Measurements from ENCODE around the gene ESF1.

The ESF1 gene

DNA sequence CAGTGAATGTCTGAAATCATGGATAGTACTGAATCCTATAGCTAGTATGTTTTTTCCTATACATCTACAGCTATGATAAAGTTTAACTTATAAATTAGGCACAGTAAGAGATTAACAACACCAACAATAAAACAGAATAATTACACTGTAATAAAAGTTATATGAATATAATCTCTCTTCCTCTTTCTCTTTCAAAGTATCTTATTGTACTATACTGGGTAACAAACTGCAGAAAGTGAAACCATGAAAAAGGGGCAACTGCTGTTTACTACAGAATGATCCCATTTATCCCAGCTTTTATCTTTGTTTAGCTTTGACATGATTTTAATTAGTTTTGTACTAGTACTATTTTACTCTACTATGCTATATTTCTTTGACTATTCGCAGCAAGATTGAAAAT is 25.8 kb downstream of the ESF1 start:
- Histone ChIP-seq H3K27ac (ENCODE audit: extremely low read depth, low read depth, low read length) (no peak overlapping the region), H3K4me1 (ENCODE audit: control insufficient read depth, insufficient read depth, low read length) (no peaks in the 10 kb centered on the region), H3K36me3 (ENCODE audit: control insufficient read depth in 2 of 2, insufficient read depth in 1 of 2, low read length in 2 of 2) (peaks cover 15 to 72% of the 10 kb centered on the region in 2 experiments), H3K9me3 (ENCODE audit: control insufficient read depth, insufficient read depth, low read depth, low read length) (no peaks in the 10 kb centered on the region), H3K4me3 (ENCODE audit: low read depth, low read length) (no peak overlapping the region)
- CTCF ChIA-PET: interaction anchor here (0.6 kb wide), 1 partner anchor 291 kb away, joined by 7 read pairs; no protein-coding TSS in a partner anchor
- POLR2A ChIA-PET: no interaction called here
- TF ChIP-seq ZNF621 (tag by site-specific recombination; IDR thresholded peaks at IDR 0.05) (no peak), KLF7 (tag by site-specific recombination; IDR thresholded peaks at IDR 0.05; ENCODE audit: borderline replicate concordance) (no peak), KLF9 (tag by site-specific recombination; IDR thresholded peaks at IDR 0.05; ENCODE audit: low read depth) (no peak)

DNA sequence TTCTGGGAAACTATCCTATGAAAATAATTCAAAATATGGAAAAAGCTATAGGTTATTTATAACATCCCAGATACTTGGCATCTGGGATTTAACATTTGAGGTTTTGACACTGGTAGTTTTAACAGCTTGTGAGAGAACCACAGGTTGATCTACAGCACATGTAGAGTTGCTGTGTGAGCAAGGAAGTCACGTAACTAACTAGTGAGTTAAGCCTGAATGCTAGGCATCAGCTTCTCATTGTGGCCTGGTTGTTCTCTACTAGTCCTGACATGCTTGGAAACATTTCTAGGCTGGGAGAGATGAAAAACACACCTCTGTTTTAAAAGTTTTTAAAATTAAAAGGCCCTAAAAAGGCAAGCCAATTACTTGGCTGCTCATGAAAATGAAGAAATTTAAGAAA is 28.2 kb downstream of the ESF1 start:
- H3K27ac ChIP-seq (ENCODE audit: extremely low read depth, low read depth, low read length): no peak overlapping the region
- POLR2A ChIA-PET: no interaction called here
- H3K4me3 ChIP-seq (ENCODE audit: low read depth, low read length): no peak overlapping the region
- H3K4me1 ChIP-seq (ENCODE audit: control insufficient read depth, insufficient read depth, low read length): no peaks in the 10 kb centered on the region
- TF ChIP-seq, protein P1, sequence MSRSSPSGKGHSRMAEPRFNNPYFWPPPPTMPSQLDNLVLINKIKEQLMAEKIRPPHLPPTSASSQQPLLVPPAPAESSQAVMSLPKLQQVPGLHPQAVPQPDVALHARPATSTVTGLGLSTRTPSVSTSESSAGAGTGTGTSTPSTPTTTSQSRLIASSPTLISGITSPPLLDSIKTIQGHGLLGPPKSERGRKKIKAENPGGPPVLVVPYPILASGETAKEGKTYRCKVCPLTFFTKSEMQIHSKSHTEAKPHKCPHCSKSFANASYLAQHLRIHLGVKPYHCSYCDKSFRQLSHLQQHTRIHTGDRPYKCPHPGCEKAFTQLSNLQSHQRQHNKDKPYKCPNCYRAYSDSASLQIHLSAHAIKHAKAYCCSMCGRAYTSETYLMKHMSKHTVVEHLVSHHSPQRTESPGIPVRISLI (tag by site-specific recombination; IDR thresholded peaks at IDR 0.05): no peak
- TF ChIP-seq, protein P2, sequence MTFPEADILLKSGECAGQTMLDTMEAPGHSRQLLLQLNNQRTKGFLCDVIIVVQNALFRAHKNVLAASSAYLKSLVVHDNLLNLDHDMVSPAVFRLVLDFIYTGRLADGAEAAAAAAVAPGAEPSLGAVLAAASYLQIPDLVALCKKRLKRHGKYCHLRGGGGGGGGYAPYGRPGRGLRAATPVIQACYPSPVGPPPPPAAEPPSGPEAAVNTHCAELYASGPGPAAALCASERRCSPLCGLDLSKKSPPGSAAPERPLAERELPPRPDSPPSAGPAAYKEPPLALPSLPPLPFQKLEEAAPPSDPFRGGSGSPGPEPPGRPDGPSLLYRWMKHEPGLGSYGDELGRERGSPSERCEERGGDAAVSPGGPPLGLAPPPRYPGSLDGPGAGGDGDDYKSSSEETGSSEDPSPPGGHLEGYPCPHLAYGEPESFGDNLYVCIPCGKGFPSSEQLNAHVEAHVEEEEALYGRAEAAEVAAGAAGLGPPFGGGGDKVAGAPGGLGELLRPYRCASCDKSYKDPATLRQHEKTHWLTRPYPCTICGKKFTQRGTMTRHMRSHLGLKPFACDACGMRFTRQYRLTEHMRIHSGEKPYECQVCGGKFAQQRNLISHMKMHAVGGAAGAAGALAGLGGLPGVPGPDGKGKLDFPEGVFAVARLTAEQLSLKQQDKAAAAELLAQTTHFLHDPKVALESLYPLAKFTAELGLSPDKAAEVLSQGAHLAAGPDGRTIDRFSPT (tag by site-specific recombination; IDR thresholded peaks at IDR 0.05): no peak
- TF ChIP-seq, protein P3, sequence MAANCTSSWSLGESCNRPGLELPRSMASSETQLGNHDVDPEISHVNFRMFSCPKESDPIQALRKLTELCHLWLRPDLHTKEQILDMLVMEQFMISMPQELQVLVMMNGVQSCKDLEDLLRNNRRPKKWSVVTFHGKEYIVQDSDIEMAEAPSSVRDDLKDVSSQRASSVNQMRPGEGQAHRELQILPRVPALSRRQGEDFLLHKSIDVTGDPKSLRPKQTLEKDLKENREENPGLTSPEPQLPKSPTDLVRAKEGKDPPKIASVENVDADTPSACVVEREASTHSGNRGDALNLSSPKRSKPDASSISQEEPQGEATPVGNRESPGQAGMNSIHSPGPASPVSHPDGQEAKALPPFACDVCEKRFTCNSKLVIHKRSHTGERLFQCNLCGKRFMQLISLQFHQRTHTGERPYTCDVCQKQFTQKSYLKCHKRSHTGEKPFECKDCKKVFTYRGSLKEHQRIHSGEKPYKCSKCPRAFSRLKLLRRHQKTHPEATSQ (tag by site-specific recombination; IDR thresholded peaks at IDR 0.05): no peak
- H3K9me3 ChIP-seq (ENCODE audit: control insufficient read depth, insufficient read depth, low read depth, low read length): no peaks in the 10 kb centered on the region
- peaks cover 6 to 67% of the 10 kb centered on the region in 2 experiments for H3K36me3 ChIP-seq (ENCODE audit: control insufficient read depth in 2 of 2, insufficient read depth in 1 of 2, low read length in 2 of 2)
- CTCF ChIA-PET: interaction anchor here (0.8 kb wide), 1 partner anchor 15 kb away, joined by 3 read pairs; no protein-coding TSS in a partner anchor

DNA sequence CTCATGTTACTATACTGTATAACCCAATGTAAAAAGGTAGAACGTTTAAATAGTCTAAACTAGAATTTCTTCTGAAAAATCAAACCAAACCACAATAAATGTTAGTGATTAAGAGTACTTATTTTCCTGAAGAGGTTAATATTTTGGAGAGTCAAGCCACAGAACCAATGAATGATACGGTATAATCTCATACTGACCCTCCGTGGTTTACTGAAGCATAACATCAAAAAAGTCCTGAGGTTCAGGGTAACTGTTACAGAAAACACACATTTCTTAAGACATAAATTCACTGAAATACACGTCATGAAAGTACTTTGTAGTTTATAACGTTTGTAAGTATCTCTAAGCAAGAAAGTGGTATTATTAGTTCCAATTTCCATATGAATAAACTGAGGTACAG is 28.9 kb downstream of the ESF1 start:
- Histone ChIP-seq H3K4me1 (ENCODE audit: control insufficient read depth, insufficient read depth, low read length) (no peaks in the 10 kb centered on the region), H3K36me3 (ENCODE audit: control insufficient read depth in 2 of 2, insufficient read depth in 1 of 2, low read length in 2 of 2) (peaks cover 6 to 69% of the 10 kb centered on the region in 2 experiments), H3K9me3 (ENCODE audit: control insufficient read depth, insufficient read depth, low read depth, low read length) (no peaks in the 10 kb centered on the region), H3K4me3 (ENCODE audit: low read depth, low read length) (no peak overlapping the region), H3K27ac (ENCODE audit: extremely low read depth, low read depth, low read length) (no peak overlapping the region)
- TF ChIP-seq ZNF433 (tag by site-specific recombination; IDR thresholded peaks at IDR 0.05; ENCODE audit: low read depth) (no peak), ZNF302 (tag by site-specific recombination; IDR thresholded peaks at IDR 0.05; ENCODE audit: low read depth) (no peak), GLI2 (tag by site-specific recombination; IDR thresholded peaks at IDR 0.05; ENCODE audit: borderline replicate concordance, low read depth) (no peak), ZNF146 (tag by site-specific recombination; IDR thresholded peaks at IDR 0.05) (no peak), ZBTB8A (tag by site-specific recombination; IDR thresholded peaks at IDR 0.05) (no peak), ZNF223 (tag by site-specific recombination; IDR thresholded peaks at IDR 0.05) (no peak), ZNF266 (tag by site-specific recombination; IDR thresholded peaks at IDR 0.05; ENCODE audit: low read depth) (no peak), ZNF654 (tag by site-specific recombination; IDR thresholded peaks at IDR 0.05; ENCODE audit: low read depth) (no peak), ZNF416 (tag by site-specific recombination; IDR thresholded peaks at IDR 0.05) (no peak), ZBTB21 (tag by site-specific recombination; IDR thresholded peaks at IDR 0.05) (no peak)
- TF ChIP-seq, protein P4, sequence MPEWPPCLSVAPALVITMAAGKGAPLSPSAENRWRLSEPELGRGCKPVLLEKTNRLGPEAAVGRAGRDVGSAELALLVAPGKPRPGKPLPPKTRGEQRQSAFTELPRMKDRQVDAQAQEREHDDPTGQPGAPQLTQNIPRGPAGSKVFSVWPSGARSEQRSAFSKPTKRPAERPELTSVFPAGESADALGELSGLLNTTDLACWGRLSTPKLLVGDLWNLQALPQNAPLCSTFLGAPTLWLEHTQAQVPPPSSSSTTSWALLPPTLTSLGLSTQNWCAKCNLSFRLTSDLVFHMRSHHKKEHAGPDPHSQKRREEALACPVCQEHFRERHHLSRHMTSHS (tag by site-specific recombination; IDR thresholded peaks at IDR 0.05): no peak
- TF ChIP-seq, protein P5, sequence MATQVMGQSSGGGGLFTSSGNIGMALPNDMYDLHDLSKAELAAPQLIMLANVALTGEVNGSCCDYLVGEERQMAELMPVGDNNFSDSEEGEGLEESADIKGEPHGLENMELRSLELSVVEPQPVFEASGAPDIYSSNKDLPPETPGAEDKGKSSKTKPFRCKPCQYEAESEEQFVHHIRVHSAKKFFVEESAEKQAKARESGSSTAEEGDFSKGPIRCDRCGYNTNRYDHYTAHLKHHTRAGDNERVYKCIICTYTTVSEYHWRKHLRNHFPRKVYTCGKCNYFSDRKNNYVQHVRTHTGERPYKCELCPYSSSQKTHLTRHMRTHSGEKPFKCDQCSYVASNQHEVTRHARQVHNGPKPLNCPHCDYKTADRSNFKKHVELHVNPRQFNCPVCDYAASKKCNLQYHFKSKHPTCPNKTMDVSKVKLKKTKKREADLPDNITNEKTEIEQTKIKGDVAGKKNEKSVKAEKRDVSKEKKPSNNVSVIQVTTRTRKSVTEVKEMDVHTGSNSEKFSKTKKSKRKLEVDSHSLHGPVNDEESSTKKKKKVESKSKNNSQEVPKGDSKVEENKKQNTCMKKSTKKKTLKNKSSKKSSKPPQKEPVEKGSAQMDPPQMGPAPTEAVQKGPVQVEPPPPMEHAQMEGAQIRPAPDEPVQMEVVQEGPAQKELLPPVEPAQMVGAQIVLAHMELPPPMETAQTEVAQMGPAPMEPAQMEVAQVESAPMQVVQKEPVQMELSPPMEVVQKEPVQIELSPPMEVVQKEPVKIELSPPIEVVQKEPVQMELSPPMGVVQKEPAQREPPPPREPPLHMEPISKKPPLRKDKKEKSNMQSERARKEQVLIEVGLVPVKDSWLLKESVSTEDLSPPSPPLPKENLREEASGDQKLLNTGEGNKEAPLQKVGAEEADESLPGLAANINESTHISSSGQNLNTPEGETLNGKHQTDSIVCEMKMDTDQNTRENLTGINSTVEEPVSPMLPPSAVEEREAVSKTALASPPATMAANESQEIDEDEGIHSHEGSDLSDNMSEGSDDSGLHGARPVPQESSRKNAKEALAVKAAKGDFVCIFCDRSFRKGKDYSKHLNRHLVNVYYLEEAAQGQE (tag by site-specific recombination; IDR thresholded peaks at IDR 0.05): no peak
- CTCF ChIA-PET: no interaction called here
- POLR2A ChIA-PET: no interaction called here
